Measurements from ENCODE around the gene TMEM150B. TPM values are rescaled to one million over a fixed set of nuclear protein-coding genes. Genes with fewer than 3 reads are reported as not detected.

Gene TMEM150B
- total and polyA plus RNA-seq, 2 of the 13 experiments (the other 11 are each of a cell fraction or from before 2014, with no cell fraction given) = 1.3 to 1.8 TPM

DNA sequence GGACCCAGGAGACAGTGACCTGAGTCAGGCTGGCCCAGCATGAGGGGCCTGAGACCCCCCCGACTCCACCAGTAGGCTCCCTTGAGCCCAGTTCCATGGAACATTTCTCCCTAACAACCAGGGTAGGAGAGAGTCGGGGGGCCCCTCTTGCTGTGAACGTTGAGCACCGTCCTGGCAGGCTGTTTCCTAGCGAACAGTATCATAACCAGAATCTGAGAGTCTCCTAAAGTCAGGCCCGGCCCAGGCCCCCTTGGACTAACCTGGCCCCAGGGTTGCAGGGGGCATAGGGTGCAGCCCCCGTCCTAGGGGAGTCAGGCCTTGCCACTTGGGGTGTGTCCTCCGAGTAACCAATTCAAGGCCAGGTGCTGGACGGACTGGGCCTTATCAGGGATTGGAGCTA lies 13.7 kb downstream of the TMEM150B start (continued):
- TF ChIP-seq HMGXB3 (CRISPR knock-in tag; IDR thresholded peaks at IDR 0.05; ENCODE audit: borderline replicate concordance) = no peak
- no peak for TF ChIP-seq ZNF292 (CRISPR knock-in tag; IDR thresholded peaks at IDR 0.05; ENCODE audit: borderline replicate concordance, low read depth)
- no peak for TF ChIP-seq FOXO4 (CRISPR knock-in tag; conservative IDR thresholded peaks at IDR 0.05)
- no peak for TF ChIP-seq ZNF501 (CRISPR knock-in tag; IDR thresholded peaks at IDR 0.05)
- no peak for TF ChIP-seq REPIN1 (CRISPR knock-in tag; IDR thresholded peaks at IDR 0.05; ENCODE audit: borderline replicate concordance, low read depth)

DNA sequence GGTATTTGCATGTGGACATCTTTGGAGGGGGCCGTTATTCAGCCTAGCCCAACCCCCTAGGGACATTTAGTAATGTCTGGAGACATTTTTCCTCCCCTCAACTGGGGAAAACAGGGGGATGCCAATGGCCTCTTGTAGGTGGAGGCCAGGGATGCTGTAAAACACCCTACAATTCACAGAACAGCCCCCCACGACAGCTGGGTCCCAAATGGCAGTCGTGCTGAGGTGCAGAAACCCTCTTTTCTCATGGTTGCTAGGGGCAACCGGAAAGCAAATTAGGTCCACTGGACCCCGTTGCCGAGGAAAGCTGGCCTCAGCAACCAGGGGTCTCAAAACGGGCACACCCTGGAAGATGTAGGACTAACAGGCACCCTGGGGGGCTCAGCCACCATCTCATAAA lies 14.6 kb downstream of the TMEM150B start:
- CTCF ChIA-PET (ENCODE audit: low intra/inter-chr PET ratio, low total read pairs) = no interaction called here
- intact Hi-C loops (cut with micrococcal nuclease; ENCODE audit: unreplicated experiment) (no loop called here), in situ Hi-C loops (cut with HindIII; ENCODE audit: extremely low pct_ligation_motif_present, low pct_unique_long_range_greater_than_20kb) (no loop called here)
- Histone ChIP-seq H4K20me1 (ENCODE audit: insufficient read depth, low read length) (no peaks in the 10 kb centered on the region), H3K4me2 (ENCODE audit: low read depth, low read length) (peak overlapping the region; percentile 28; the same call in 1 of the 2 replicates), H2AFZ (ENCODE audit: low read length) (no peak overlapping the region), H3K9me3 (ENCODE audit: low read length) (no peaks in the 10 kb centered on the region), H3K79me2 (ENCODE audit: insufficient read depth, low read length) (no peaks in the 10 kb centered on the region), H3K4me3 (replicated peaks in 1 of 3; ENCODE audit: insufficient read depth in 1 of 3, low read depth in 2 of 3, low read length in 3 of 3) (no peak overlapping the region), H3K36me3 (replicated peaks in 1 of 2; ENCODE audit: control insufficient read depth in 1 of 2, insufficient read depth in 2 of 2, low read length in 2 of 2) (no peaks in the 10 kb centered on the region), H3K9ac (ENCODE audit: insufficient read depth, low read depth, low read length) (no peak overlapping the region), H3K4me1 (ENCODE audit: insufficient read depth, low read length) (peaks cover 14% of the 10 kb centered on the region), H3K27ac (ENCODE audit: extremely low read length, insufficient read depth, low read length) (no peak overlapping the region), H3K27me3 (ENCODE audit: control insufficient read depth in 1 of 2, insufficient read depth in 2 of 2, low read length in 2 of 2) (peaks cover 0 to 5% of the 10 kb centered on the region in 2 experiments; a peak in 1 of 5 replicates)
- FAIRE-seq (no peak), DNase-seq (ENCODE audit: low spot score) (no peak), ATAC-seq (no peak)
- POLR2A ChIA-PET = interaction anchor here (1.0 kb wide), 1 partner anchor 97 kb away, joined by 3 read pairs; the partner anchor contains the start of gene UBE2S
- TF ChIP-seq RFX5 (IDR thresholded peaks at IDR 0.05; ENCODE audit: low read depth, low read length) = no peak
- TF ChIP-seq RFX1 (IDR thresholded peaks at IDR 0.05) = peak; percentile 22; the same call in 1 of the 2 replicates
- no peak for TF ChIP-seq BCL6 (CRISPR knock-in tag; IDR thresholded peaks at IDR 0.05)
- WGBS (ENCODE audit: low lambda C conversion rate) = 37% methylated on average over 2 of the region's 7 CpGs
- no TSS peak for BruUV-seq (replicated peaks)

Data from HepG2 (cell line).